Measurements from ENCODE around the gene SFMBT2. TPM values are rescaled to one million over a fixed set of nuclear protein-coding genes. Genes with fewer than 3 reads are reported as not detected.

SFMBT2 gene
- total and polyA plus RNA-seq, 10 of the 15 experiments (the other 5 are each of a cell fraction or from before 2014, with no cell fraction given), result 2.8 to 29.6 (median 15.1) TPM

- TF ChIP-seq ZSCAN29 (IDR thresholded peaks at IDR 0.05), result no peak
- no peak for TF ChIP-seq EED (IDR thresholded peaks at IDR 0.05; ENCODE audit: low read depth)
- no peak for TF ChIP-seq TCF12 (IDR thresholded peaks at IDR 0.05; ENCODE audit: low read depth, low read length)
- TF ChIP-seq EP300 (IDR thresholded peaks at IDR 0.05; ENCODE audit: borderline replicate concordance in 1 of 2, control insufficient read depth in 1 of 2, low read depth in 2 of 2, low read length in 2 of 2), result no peak
- H3K4me3 ChIP-seq, result no peak overlapping the region
- no peaks in the 10 kb centered on the region; the same call in 2 of the 3 replicates for H3K9me3 ChIP-seq (replicated peaks; ENCODE audit: control insufficient read depth, insufficient read depth, low read length)
- ChIA-PET RAD21 (ENCODE audit: unreplicated experiment) (interaction anchor here (1.2 kb wide), 1 partner anchor 11 kb away, joined by 3 read pairs; the partner anchor contains the start of gene SFMBT2), SMC1A (ENCODE audit: uncharacterized antibody, unreplicated experiment) (no interaction called here), POLR2A (interaction anchor here (0.9 kb wide), 1 partner anchor 9 kb away, joined by 3 read pairs; no protein-coding TSS in a partner anchor), CTCF (interaction anchor here (1.0 to 1.1 kb wide), 2 partner anchors 9 to 17 kb away, joined by 3 to 4 read pairs; no protein-coding TSS in a partner anchor)
- H3K4me2 ChIP-seq (ENCODE audit: control insufficient read depth, insufficient read depth), result no peak overlapping the region
- in situ Hi-C loops (cut with MboI), result no loop called here
- no peak overlapping the region for H2AFZ ChIP-seq (ENCODE audit: control insufficient read depth, low read depth, low read length)
- intact Hi-C loops (cut with micrococcal nuclease; ENCODE audit: unreplicated experiment), result no loop called here
- FAIRE-seq (no peak), DNase-seq (ENCODE audit: low read depth, low spot score) (no peak), ATAC-seq (no peak)
- H3K36me3 ChIP-seq (ENCODE audit: control insufficient read depth in 2 of 2, insufficient read depth in 2 of 2, low read length in 1 of 2), result peaks cover 10 to 12% of the 10 kb centered on the region in 2 experiments
- H3K9ac ChIP-seq (ENCODE audit: control insufficient read depth, insufficient read depth, low read length), result no peak overlapping the region
- WGBS (ENCODE audit: insufficient coverage, insufficient replicate concordance, low lambda C conversion rate, missing lambda C conversion rate), result 95% methylated on average over 3 of the region's 3 CpGs
- no TSS peak for BruUV-seq (replicated peaks)
- peaks cover 3% of the 10 kb centered on the region for H4K20me1 ChIP-seq (ENCODE audit: control insufficient read depth, insufficient read depth)
- H3K79me2 ChIP-seq (ENCODE audit: control insufficient read depth, insufficient read depth, low read length), result peaks cover 91% of the 10 kb centered on the region
- no peaks in the 10 kb centered on the region for H3K4me1 ChIP-seq (ENCODE audit: control insufficient read depth, insufficient read depth, low read length)
- no peaks in the 10 kb centered on the region for H3K27me3 ChIP-seq (replicated peaks in 1 of 2; ENCODE audit: control insufficient read depth in 2 of 2, insufficient read depth in 2 of 2, low read length in 1 of 2)
- H3K27ac ChIP-seq (ENCODE audit: control insufficient read depth, insufficient read depth), result no peak overlapping the region
Measured at GRCh38 chr10:7399533-7399932, 11.3 kb downstream of the SFMBT2 start.

- BruUV-seq (replicated peaks), result no TSS peak
- H3K27me3 ChIP-seq (replicated peaks in 1 of 2; ENCODE audit: control insufficient read depth in 2 of 2, insufficient read depth in 2 of 2, low read length in 1 of 2), result no peaks in the 10 kb centered on the region
- H2AFZ ChIP-seq (ENCODE audit: control insufficient read depth, low read depth, low read length), result no peak overlapping the region
- peaks cover 2% of the 10 kb centered on the region; the same call in 1 of the 2 replicates for H4K20me1 ChIP-seq (ENCODE audit: control insufficient read depth, insufficient read depth)
- in situ Hi-C loops (cut with MboI), result no loop called here
- peaks cover 10 to 12% of the 10 kb centered on the region in 2 experiments for H3K36me3 ChIP-seq (ENCODE audit: control insufficient read depth in 2 of 2, insufficient read depth in 2 of 2, low read length in 1 of 2)
- RAD21 ChIA-PET (ENCODE audit: unreplicated experiment), result no interaction called here
- H3K4me2 ChIP-seq (ENCODE audit: control insufficient read depth, insufficient read depth), result no peak overlapping the region
- CTCF ChIA-PET, result no interaction called here
- ATAC-seq, result peak; percentile 52
- FAIRE-seq, result no peak
- H3K4me1 ChIP-seq (ENCODE audit: control insufficient read depth, insufficient read depth, low read length), result peaks cover 7% of the 10 kb centered on the region
- SMC1A ChIA-PET (ENCODE audit: uncharacterized antibody, unreplicated experiment), result interaction anchor here (0.6 to 1.6 kb wide), 2 partner anchors 11 to 144 kb away, joined by 3 to 4 read pairs; no protein-coding TSS in a partner anchor
- POLR2A ChIA-PET, result no interaction called here
- intact Hi-C loops (cut with micrococcal nuclease; ENCODE audit: unreplicated experiment), result no loop called here
- H3K27ac ChIP-seq (ENCODE audit: control insufficient read depth, insufficient read depth), result no peak overlapping the region
- peak overlapping the region; percentile 19; the same call in 1 of the 2 replicates for H3K4me3 ChIP-seq
- DNase-seq (ENCODE audit: low read depth, low spot score), result no peak
- 92% methylated on average over 17 of the region's 17 CpGs for WGBS (ENCODE audit: insufficient coverage, insufficient replicate concordance, low lambda C conversion rate, missing lambda C conversion rate)
- H3K9ac ChIP-seq (ENCODE audit: control insufficient read depth, insufficient read depth, low read length), result no peak overlapping the region
- peaks cover 87% of the 10 kb centered on the region for H3K79me2 ChIP-seq (ENCODE audit: control insufficient read depth, insufficient read depth, low read length)
- no peaks in the 10 kb centered on the region; the same call in 2 of the 3 replicates for H3K9me3 ChIP-seq (replicated peaks; ENCODE audit: control insufficient read depth, insufficient read depth, low read length)
- TF ChIP-seq IKZF1 (conservative IDR thresholded peaks at IDR 0.05), result no peak
- no peak for TF ChIP-seq PBX3 (IDR thresholded peaks at IDR 0.05; ENCODE audit: insufficient replicate concordance, low read depth, low read length)
- no peak for TF ChIP-seq ZNF274 (IDR thresholded peaks at IDR 0.05; ENCODE audit: insufficient read depth, insufficient read length)
- TF ChIP-seq MTA2 (IDR thresholded peaks at IDR 0.05; ENCODE audit: low read depth), result no peak
- TF ChIP-seq IRF3 (IDR thresholded peaks at IDR 0.05), result no peak
- no peak for TF ChIP-seq E4F1 (IDR thresholded peaks at IDR 0.05; ENCODE audit: borderline replicate concordance, partially characterized antibody)
Measured at GRCh38 chr10:7397049-7398035, 13.5 kb downstream of the SFMBT2 start.
